ENCODE results near the gene ANKRD18A. TPM values are rescaled to one million over a fixed set of nuclear protein-coding genes. Genes with fewer than 3 reads are reported as not detected.
"Not testable (repeated sequence)": the region's sequence is repeated elsewhere in the genome, so short reads cannot be mapped to it uniquely, and the experiment has no call there.

ANKRD18A gene
- total RNA-seq, 1 donor from 2014 or later = 3.0 TPM

DNA sequence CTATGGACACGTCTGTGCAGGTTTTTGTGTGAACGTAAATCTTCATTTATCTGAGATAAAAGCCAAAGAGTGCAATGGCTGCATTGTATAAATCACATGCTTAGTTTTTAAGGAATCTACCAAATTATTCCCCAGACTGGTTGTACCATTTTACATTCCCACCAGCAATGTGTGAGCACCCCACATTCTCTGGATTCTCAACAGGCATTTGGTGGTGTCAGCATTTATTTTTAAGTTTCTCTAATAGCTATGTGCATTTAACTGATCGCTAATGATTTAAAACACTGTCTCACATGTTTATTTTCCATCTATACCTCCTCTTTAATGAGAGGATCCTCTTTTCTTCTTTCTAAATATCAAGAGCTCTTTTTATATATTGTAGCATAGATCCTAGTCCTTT lies 13.9 kb upstream of the ANKRD18A start:
- intact Hi-C loops (cut with DNase I) = no loop called here

DNA sequence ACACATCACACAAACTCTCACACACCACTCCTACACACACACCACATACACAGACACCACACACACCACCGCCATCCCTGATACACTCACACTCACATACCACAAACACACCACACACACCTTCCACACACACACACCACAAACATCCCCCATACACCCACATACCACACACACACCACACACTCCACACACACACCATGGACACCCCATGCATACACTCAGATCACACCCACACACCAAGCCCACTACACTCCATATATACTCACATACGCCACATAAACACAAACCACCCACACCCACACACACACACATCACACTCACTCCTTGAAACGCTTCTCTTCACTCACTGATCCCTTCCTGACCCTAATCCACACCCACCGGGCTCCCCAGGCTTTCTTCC lies 9.1 kb upstream of the ANKRD18A start:
- intact Hi-C loops (cut with DNase I) = no loop called here
- no peak for DNase-seq (ENCODE audit: low spot score)

More for the DNA sequence above, 13.9 kb upstream of the ANKRD18A start:
- no peak for DNase-seq (ENCODE audit: low spot score)

DNA sequence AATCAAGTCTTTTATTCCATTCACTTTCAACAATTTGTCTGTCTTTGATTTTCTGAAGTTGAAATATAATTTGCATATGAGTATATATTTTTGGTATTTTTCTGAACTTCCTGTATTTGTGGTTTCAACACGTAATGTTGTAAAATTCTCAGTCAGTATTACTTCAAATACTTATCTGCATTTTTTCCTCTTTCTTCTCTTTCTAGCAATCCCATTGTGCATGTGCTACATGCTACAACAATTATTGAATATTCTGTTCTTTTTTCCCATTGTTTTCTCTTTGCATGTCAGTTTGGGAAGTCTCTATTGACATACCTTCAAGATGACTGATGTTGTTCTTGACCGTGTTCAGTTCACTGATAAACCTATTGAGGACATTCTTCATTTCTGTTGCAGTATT lies 5.6 kb upstream of the ANKRD18A start:
- no peak for DNase-seq (ENCODE audit: low spot score)
- intact Hi-C loops (cut with DNase I) = no loop called here

DNA sequence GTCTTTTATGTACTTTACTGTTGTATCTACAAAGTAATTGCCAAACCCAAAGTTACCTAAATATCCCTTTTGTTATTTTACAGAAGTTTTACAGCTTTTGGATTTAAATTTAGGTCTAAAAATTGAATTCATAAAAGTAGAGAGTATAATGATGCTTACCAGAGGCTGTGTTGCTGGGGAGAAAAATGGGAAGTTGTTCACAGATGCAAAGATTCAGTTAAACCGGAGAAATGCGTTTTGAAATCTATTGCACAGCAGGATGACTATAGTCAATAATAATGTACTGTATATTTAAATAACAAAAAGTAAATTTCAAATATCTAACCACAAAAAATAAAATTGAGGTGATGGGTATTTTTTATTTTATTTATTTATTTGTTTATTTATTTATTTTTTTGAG lies 2.6 kb upstream of the ANKRD18A start:
- intact Hi-C loops (cut with DNase I) = no loop called here
- DNase-seq (ENCODE audit: low spot score) = no peak

DNA sequence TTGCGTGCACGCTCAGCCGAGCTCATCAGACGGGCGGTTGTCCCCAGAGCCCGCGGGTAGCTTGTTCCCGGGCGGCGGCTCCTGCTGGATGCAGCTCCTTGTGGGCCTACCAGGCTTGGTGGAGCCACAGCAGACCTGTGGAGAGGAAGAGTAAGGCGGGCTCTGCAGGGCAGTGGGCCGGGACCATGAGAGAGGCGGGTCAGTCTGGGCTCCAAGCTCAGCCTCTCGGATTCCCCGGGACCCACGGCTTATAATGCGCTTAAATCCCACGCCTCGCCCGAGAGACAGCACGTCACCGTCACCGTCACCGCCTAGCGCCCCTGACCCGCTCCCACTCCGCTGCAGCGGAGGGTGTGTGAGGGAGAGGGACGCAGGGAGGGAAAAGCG lies 1.9 kb upstream of the ANKRD18A start:
- intact Hi-C loops (cut with DNase I) = no loop called here
- no peak for DNase-seq (ENCODE audit: low spot score)

DNA sequence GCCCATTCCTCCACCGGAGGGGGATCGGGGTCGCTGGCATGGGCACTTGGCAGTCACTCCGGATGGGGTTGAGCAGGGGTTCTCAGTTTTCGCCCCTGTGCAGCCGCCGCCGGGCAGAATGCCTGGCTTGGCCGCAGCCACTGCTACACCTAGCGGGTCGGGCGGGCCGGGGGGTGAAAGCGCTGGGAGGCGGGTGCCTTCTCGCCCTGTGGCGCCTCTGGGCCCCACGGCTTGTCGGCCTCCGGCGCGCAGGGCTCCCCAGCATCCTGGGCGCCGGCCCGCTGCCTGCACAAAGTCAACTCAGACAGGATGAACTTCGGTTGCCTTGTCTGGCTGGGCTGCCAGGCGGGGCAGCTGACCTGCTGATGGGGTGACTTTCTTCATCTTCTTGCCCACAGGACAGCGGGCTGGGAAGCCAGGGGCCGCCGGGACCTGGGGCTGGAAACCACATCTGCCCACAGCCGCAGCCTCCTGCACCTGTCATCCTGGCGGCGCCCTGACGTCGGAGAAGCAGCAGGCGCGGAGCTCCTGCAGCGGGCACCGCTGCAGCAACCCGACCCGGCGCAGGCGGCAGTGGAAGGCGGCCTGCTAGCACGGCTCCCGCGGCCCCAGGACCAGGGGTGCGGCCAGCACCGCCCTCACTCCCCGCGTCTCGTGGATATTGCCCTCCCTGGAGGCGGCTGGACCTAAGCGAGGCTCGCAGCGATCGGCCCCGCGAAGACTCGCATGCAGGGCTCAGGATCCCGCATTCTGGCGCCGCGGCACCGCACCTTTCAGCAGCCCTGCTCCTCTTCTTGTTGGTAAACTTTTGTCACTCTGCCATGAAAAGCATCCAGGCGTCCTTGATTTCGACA lies 1.3 kb upstream of the ANKRD18A start:
- peak; percentile 78 for DNase-seq (ENCODE audit: low spot score)
- intact Hi-C loops (cut with DNase I) = no loop called here

DNA sequence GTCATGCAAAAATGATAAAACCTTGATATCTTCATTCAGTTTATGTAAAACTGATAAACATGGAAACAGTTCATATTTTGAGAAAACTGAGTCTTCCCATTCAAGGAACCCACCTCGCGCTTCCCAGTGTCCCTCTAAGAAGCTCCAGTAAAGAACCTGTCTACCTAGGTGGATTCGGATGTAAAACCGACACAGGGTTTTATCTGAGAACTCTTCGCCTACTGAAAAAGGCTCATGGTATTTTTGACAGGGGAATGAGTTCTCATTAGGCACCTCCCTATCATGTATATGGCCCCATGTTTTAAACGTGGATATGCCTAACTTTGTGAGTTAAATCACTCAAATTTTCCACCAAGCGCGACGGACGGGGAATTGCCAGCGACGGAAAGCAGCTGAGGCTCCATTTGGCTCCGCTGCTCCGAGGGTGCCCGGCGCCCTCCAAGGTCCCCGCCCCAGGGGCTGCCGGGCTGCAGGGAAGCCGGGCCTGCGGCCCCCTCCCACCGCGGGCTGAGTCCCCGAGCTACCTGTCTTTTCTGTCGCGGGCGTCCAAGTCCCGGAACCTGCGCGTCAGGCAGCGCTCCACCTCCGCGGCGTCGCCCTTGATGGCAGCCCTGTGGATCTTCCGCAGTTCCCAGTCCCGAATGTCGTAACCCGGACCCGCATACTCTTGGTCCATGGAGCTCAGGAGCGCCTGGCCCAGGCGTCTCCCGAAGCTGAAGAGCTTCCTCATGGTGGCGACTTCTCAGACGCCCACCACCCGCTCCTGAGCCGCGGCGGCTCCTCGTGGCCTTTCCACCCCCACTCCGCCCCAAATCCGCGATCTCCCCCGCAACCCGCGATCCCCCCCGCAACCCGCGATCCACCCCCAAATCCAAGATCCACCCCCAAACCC lies 594 bp downstream of the ANKRD18A start:
- no peak for DNase-seq (ENCODE audit: low spot score)

DNA sequence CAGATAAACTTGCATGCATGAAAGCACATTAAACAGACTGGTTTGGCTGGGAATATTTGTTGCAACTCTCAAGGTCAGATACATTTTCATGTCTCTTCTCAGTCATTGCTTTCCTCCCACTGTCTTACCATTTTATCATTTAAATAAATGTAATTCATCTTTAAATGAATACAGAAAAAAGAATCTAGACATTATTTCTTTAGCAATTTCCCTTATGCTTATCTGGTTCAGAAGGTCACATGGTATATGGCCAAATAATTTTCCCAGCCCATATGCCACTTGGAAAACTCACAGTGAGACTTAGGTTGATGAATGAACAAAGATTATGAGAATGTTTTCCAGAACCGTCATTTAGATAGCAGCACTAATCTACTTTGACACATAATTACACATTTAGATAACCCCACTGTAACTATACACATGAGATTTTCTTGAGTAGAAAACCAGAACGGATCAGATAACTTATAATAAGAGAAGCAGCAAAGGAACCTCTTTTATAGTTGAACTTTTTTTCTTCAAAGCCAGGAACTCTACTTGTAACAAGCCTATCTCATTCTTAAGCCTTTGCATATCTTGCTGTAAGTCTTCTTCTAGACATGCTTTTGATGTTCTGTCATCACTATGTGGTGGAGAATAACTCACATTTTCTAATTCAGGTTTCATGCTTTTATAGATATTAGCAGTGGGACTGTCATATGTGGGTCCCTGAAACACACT lies 22.2 kb downstream of the ANKRD18A start:
- DNase-seq (ENCODE audit: low spot score); intact Hi-C loops (cut with DNase I): not testable (repeated sequence)

More for the DNA sequence above, 594 bp downstream of the ANKRD18A start:
- intact Hi-C loops (cut with DNase I) = no loop called here

DNA sequence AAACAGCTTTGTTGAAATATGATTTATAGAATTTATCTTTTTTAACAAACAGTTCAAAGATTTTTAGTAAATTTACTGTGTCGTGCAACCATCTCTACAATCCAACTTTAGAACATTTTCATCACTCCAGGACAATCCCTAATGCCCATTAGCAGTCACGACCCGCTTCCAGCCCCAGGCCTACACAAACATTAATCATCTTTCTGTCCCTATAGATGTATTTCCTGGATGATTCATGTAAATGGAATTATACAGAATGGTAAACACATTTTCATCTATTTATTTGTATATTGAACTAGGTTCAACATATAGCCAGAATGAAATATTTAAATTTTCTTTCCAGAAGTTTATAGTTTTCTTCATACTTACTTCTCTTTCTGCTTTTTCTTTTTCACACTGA lies 25.3 kb downstream of the ANKRD18A start:
- intact Hi-C loops (cut with DNase I); DNase-seq (ENCODE audit: low spot score): not testable (repeated sequence)

DNA sequence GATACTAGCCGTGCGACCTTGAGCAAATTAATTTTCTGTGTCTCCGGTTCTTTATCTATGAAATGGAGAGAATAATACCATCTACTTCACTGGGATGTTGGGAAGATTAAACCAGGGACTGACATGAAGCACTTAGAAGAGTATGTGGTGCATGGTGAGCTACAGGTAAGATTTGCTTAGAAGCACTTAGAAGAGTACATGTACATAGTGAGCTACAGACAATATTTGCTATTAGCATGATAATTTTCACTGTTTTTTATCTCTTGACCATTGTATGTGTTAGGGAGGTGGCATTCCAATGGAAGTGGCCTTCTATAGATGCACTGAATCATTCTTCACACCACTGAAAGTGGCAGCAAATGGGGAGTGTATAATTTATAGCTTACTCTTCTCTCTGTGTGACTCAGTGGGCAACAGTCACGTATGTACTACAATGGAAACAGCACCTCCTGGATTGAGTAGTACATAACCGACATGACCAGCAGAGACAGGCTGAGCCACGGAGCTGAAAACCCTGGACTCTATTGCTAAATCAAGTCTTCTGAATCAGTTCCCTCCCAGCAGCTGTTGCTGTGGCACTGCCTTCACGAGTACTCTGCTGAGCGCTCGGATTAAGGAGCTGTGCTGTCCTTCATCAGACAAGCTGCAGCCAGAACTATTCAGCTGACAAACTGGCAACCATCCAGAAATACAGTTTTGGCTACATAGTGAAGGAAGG lies 28.9 kb downstream of the ANKRD18A start:
- DNase-seq (ENCODE audit: low spot score); intact Hi-C loops (cut with DNase I): not testable (repeated sequence)

DNA sequence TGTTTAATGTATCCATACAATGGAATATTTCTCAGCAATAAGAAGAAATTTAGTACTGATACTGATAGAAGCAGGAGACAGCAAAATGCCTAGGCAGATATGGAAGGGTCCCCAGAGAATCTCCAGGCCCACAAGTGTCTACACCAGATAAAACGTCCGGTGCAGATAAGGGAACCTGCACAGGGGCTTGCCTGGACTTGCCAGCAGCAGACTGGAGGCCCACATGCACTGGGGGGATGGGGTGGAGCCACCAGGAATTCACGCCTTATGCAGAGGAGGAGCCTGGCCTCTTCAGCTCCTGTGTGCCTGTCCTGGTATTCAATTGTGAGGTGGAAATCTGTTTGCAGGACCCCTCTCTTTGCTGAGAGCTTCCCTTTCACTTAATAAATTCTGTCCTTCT lies 36.6 kb downstream of the ANKRD18A start:
- DNase-seq (ENCODE audit: low spot score); intact Hi-C loops (cut with DNase I): not testable (repeated sequence)

DNA sequence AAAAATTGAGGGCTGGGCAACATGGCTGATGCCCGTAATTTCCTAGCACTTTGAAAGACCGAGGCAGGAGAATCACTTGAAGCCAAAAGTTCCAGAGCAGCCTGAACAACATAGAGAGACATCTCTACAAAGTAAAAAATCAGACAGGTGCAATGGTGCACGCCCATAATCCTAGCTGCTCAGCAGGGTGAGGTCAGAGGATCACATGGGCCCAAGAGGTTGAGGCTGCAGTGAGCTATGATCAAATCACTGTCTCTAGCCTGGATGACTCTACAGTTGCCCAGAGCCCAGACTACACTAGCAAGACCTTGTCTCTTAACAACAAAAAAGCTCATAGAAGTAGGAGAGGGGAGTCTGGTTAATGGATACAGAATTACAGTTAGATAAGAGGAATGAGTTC lies 40.3 kb downstream of the ANKRD18A start:
- DNase-seq (ENCODE audit: low spot score); intact Hi-C loops (cut with DNase I): not testable (repeated sequence)

DNA sequence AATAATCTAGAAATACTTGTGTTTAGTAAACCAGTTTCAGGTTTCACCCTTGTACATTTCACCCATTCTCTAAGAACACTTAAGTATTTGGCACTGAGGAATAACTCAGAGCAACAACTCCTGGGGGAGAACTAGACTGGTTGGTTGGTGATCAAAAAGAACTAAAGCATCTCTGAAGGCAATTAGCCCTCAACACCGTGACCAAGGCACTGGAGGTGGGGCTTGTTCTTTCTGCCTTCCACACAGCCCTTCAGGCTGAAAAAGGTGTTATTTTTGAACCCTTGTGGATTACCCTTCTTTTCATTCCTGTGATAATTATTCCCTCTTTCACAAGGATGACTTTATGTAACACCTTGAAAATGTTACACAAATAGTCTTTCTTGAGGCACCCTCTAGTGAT lies 44.2 kb downstream of the ANKRD18A start:
- DNase-seq (ENCODE audit: low spot score); intact Hi-C loops (cut with DNase I): not testable (repeated sequence)

DNA sequence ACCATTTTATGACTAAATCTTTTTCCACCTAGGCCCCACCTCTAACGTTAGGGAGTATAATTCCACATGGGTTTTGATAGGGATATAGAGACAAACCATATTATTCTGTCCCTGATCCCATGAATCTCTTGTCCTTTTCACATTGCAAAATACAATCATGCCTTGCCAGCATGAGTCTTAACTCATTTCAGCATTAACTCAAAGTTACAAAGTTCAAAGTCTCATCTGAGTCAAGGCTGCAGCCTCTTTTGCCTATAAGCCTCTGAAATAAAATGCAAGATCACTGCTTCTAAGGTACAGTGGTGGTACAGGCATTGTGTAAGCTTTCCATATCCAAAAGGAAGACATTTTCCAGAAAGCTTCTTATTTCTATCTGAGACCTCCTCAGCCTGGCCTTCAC lies 54.3 kb downstream of the ANKRD18A start:
- DNase-seq (ENCODE audit: low spot score); intact Hi-C loops (cut with DNase I): not testable (repeated sequence)

DNA sequence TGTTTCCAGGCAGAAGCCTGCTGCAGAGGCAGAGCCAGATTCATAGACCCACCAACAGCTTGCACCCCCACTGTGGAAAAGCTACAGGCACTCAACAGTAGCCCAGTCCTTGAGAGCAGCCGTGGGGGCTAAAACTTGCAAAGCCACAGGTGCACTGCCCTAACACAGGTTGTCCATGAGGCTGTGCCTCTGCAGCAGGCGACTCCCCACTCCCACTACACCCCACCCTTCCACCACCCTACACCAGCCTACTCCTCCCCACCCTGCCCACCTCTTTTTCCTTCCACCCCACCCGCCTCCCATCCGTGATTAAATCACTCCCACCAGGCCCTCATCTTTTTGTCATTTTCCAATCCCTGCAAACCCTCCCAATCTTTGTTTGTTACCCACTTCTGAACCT lies 55.2 kb downstream of the ANKRD18A start:
- intact Hi-C loops (cut with DNase I); DNase-seq (ENCODE audit: low spot score): not testable (repeated sequence)

DNA sequence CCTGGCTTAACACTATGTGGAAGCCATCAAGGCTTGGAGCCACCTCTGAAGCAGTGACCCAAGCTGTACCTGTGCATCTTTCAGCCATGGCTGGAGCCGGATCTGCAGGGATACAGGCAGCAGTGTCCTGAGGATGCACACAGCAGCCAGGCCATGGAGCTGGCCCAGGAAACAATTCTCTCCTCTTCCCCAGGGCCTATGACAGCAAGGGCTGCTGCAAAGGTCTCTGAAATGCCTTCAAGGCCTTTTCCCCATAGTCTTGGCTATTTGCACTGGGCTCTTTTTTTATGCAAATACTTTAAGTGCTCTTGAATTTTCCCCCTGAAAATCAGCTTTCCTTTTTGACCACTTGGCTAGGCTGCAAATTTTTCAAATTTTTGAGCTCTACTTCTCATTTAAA lies 56.5 kb downstream of the ANKRD18A start:
- DNase-seq (ENCODE audit: low spot score); intact Hi-C loops (cut with DNase I): not testable (repeated sequence)

DNA sequence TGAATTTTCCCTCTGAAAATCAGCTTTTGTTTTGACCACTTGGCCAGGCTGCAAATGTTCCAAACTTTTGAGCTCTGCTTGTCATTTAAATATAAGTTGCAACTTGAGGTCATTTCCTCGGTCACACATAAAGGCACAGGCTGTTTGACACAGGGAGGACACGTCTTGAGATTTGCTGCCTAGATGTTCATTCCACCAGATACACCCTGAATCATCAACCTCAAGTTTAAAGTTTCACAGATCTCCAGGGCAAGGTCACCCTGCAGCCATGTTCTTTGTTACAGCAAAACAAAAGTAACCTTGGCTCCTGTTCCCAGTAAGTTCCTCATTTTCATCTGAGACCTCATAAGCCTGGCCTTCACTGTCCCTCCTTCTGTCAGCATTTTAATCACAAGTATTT lies 59.3 kb downstream of the ANKRD18A start:
- intact Hi-C loops (cut with DNase I); DNase-seq (ENCODE audit: low spot score): not testable (repeated sequence)

DNA sequence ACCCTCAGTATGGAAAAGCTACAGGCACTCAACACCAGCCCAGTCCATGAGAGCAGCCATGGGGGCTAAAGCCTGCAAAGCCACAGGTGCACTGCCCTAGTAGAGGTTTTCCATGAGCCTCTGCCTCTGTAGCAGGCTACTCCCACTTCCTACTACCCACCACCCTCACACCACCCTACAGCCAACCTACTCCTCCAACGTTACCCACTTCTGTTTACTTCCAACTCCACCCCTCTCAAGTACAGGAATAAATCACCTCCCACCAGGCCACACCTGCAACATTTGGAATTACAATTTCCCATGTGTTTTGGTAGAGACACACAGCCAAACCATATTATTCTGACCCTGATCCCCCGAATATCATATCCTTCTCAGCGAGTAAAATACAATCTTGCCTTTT lies 61.2 kb downstream of the ANKRD18A start:
- intact Hi-C loops (cut with DNase I); DNase-seq (ENCODE audit: low spot score): not testable (repeated sequence)

DNA sequence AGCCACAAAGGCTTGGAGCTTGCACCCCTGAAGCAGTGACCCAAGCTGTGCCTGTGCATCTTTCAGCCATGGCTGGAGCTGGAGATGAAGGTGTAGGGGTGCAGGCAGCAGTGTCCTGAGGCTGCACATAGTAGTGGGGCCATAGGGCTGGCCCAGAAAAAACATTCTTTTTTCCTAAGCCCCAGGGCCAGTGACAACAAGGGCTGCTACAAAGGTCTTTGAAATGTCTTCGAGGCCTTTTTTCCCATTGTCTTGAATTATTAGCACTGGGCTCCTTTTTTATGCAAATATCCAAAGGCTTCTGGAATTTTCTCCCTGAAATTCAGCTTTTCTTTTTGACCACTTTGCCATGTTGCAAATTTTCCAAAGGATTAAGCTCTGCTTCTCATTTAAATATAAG lies 62.6 kb downstream of the ANKRD18A start:
- DNase-seq (ENCODE audit: low spot score); intact Hi-C loops (cut with DNase I): not testable (repeated sequence)

All from cardiac septum (tissue), 1 donor.